HepG2 (cell line): ENCODE data around the gene TRANK1. TPM values are rescaled to one million over a fixed set of nuclear protein-coding genes. Genes with fewer than 3 reads are reported as not detected.

ENCODE experiments used
- ATAC-seq: fragments of 200-7000 bp; cut with Tn5 transposase; 3 replicates; pipeline ENCODE4 v1.9.1; 2020; ENCODE audit warnings: mild to moderate bottlenecking, moderate library complexity
- BruUV-seq: library from RNA; stranded (reverse); fragments of 400-500 nt; replicated peaks from 2 replicates; lab custom pipeline; 2021; lab: Mats Ljungman, UMichigan
- CTCF ChIA-PET: fragments of 300-600 bp; formaldehyde crosslinking; extraction: SDS; loops from one replicate; lab custom pipeline; 2021; ENCODE audit warnings: low total read pairs, inconsistent platforms, low intra/inter-chr PET ratio; lab: Yijun Ruan, JAX
- POLR2A ChIA-PET: fragments of 350-600 bp; sonication (Branson Sonifier 250); formaldehyde crosslinking; loops from one replicate; lab custom pipeline; 2020; ENCODE audit warnings: antibody characterized with exemption, inconsistent platforms; lab: Yijun Ruan, JAX
- DNase-seq: peaks from one replicate; pipeline ENCODE4 v3.0.0-alpha.2; 2015; ENCODE audit warnings: low spot score
- FAIRE-seq: peaks from 3 replicates; lab custom pipeline; 2011; peaks lifted over from hg19 to GRCh38; lab: Jason Lieb, UNC
- H2AFZ ChIP-seq: one replicate; pipeline ENCODE4 v1.6.1; 2011; ENCODE audit warnings: low read length, inconsistent platforms
- H3K27ac ChIP-seq: fragments of 300-600 bp; 3 replicates; pipeline ENCODE4 v1.8.0; 2011; ENCODE audit warnings: mixed run types, mild to moderate bottlenecking, mixed read lengths, low read length, inconsistent platforms; ENCODE audit not compliant: insufficient read depth; ENCODE audit errors: extremely low read length
- H3K27me3 ChIP-seq, 2 experiments: fragments of 200-600 bp in 1 of 2; 2 replicates in 1 of 2; 3 replicates in 1 of 2; pipeline versions ENCODE4 v1.6.0 to v1.8.0; 2011; ENCODE audit warnings: low read length in 2 of 2, mild to moderate bottlenecking in 2 of 2, moderate library complexity in 2 of 2, inconsistent platforms in 1 of 2; ENCODE audit not compliant: insufficient read depth in 2 of 2, control insufficient read depth in 1 of 2
- H3K36me3 ChIP-seq, 2 experiments: fragments of 200-600 bp in 1 of 2; replicated peaks in 1 of 2; 2 replicates in 1 of 2; 3 replicates in 1 of 2; pipeline versions ENCODE4 v1.5.1 to v1.8.0; 2011; ENCODE audit warnings: low read length in 2 of 2, inconsistent platforms in 1 of 2; ENCODE audit not compliant: insufficient read depth in 2 of 2, control insufficient read depth in 1 of 2
- H3K4me1 ChIP-seq: 2 replicates; pipeline ENCODE4 v1.5.1; 2012; ENCODE audit warnings: low read length, inconsistent platforms; ENCODE audit not compliant: insufficient read depth
- H3K4me2 ChIP-seq: 2 replicates; pipeline ENCODE4 v1.6.0; 2011; ENCODE audit warnings: low read depth, low read length, inconsistent platforms
- H3K4me3 ChIP-seq, 3 experiments: fragments of 200-600 bp in 1 of 3; sonication (generic), shearing (Covaris generic) in 1 of 3; replicated peaks in 1 of 3; 2 replicates each; pipeline ENCODE4 v1.5.1; 2011 to 2016; ENCODE audit warnings: low read length in 3 of 3, inconsistent platforms in 2 of 3, low read depth in 2 of 3, mild to moderate bottlenecking in 2 of 3, control low read depth in 1 of 3, mixed read lengths in 1 of 3; ENCODE audit not compliant: insufficient read depth in 1 of 3
- H3K79me2 ChIP-seq: one replicate; pipeline ENCODE4 v1.6.1; 2011; ENCODE audit warnings: low read length, inconsistent platforms; ENCODE audit not compliant: insufficient read depth
- H3K9ac ChIP-seq: 2 replicates; pipeline ENCODE4 v1.6.0; 2011; ENCODE audit warnings: mild to moderate bottlenecking, low read depth, low read length, inconsistent platforms; ENCODE audit not compliant: insufficient read depth
- H3K9me3 ChIP-seq: 2 replicates; pipeline ENCODE4 v1.5.1; 2012; ENCODE audit warnings: mild to moderate bottlenecking, low read length
- H4K20me1 ChIP-seq: 2 replicates; pipeline ENCODE4 v1.6.0; 2011; ENCODE audit warnings: inconsistent platforms, mild to moderate bottlenecking, low read length, moderate library complexity; ENCODE audit not compliant: insufficient read depth
- ARNT2 ChIP-seq: sonication (generic); formaldehyde crosslinking; IDR thresholded peaks from 2 replicates; pipeline ENCODE4 v1.8.0; 2022; ENCODE audit warnings: mild to moderate bottlenecking, low read depth, missing genetic modification reagents, moderate library complexity
- DZIP1 ChIP-seq: sonication (generic); formaldehyde crosslinking; IDR thresholded peaks from 2 replicates; pipeline ENCODE4 v1.5.0; 2020; ENCODE audit warnings: mild to moderate bottlenecking, missing genetic modification reagents
- HDAC1 ChIP-seq: sonication (generic); formaldehyde crosslinking; IDR thresholded peaks from 2 replicates; pipeline ENCODE4 v1.5.1; 2020; ENCODE audit warnings: mild to moderate bottlenecking, missing genetic modification reagents
- IKZF5 ChIP-seq: IDR thresholded peaks from 2 replicates; pipeline ENCODE4 v1.6.1; 2018; ENCODE audit warnings: missing genetic modification reagents, mild to moderate bottlenecking, missing compliant biosample characterization
- KDM5B ChIP-seq: sonication (generic); formaldehyde crosslinking; IDR thresholded peaks from 2 replicates; pipeline ENCODE4 v1.4.0; 2020; ENCODE audit warnings: missing genetic modification reagents, mild to moderate bottlenecking, borderline replicate concordance
- SNAI1 ChIP-seq: sonication (generic); formaldehyde crosslinking; IDR thresholded peaks from 2 replicates; pipeline ENCODE4 v1.5.0; 2020; ENCODE audit warnings: mild to moderate bottlenecking, missing genetic modification reagents, borderline replicate concordance
- TFDP1 ChIP-seq: IDR thresholded peaks from 2 replicates; pipeline ENCODE4 v1.6.1; 2016; ENCODE audit warnings: missing compliant biosample characterization, missing genetic modification reagents, borderline replicate concordance
- TGIF2 ChIP-seq: IDR thresholded peaks from 2 replicates; pipeline ENCODE4 v1.6.1; 2016; ENCODE audit warnings: control low read depth, missing compliant biosample characterization
- ZNF121 ChIP-seq: sonication (generic); formaldehyde crosslinking; IDR thresholded peaks from 2 replicates; pipeline ENCODE4 v1.5.0; 2020; ENCODE audit warnings: mild to moderate bottlenecking, missing genetic modification reagents
- ZNF225 ChIP-seq: sonication (generic); formaldehyde crosslinking; IDR thresholded peaks from 2 replicates; pipeline ENCODE4 v1.4.0; 2020; ENCODE audit warnings: mild to moderate bottlenecking, missing genetic modification reagents
- ZNF30 ChIP-seq: sonication (generic); formaldehyde crosslinking; IDR thresholded peaks from 2 replicates; pipeline ENCODE4 v1.5.0; 2020; ENCODE audit warnings: mild to moderate bottlenecking, missing genetic modification reagents
- ZNF44 ChIP-seq: sonication (generic); formaldehyde crosslinking; IDR thresholded peaks from 2 replicates; pipeline ENCODE4 v1.5.1; 2020; ENCODE audit warnings: mild to moderate bottlenecking, missing genetic modification reagents
- ZNF446 ChIP-seq: sonication (generic); formaldehyde crosslinking; IDR thresholded peaks from 2 replicates; pipeline ENCODE4 v1.5.0; 2020; ENCODE audit warnings: mild to moderate bottlenecking, missing genetic modification reagents
- ZNF556 ChIP-seq: sonication (generic); formaldehyde crosslinking; IDR thresholded peaks from 2 replicates; pipeline ENCODE4 v1.4.0; 2020; ENCODE audit warnings: mild to moderate bottlenecking, missing genetic modification reagents, borderline replicate concordance
- ZNF557 ChIP-seq: sonication (generic); formaldehyde crosslinking; IDR thresholded peaks from 2 replicates; pipeline ENCODE4 v1.4.0; 2020; ENCODE audit warnings: missing genetic modification reagents
- ZNF619 ChIP-seq: sonication (generic); formaldehyde crosslinking; IDR thresholded peaks from 2 replicates; pipeline ENCODE4 v1.4.0; 2020; ENCODE audit warnings: mild to moderate bottlenecking, missing genetic modification reagents
- ZNF629 ChIP-seq: sonication (generic); formaldehyde crosslinking; conservative IDR thresholded peaks from 2 replicates; pipeline ENCODE4 v1.5.0; 2020; ENCODE audit warnings: missing genetic modification reagents
- ZNF737 ChIP-seq: sonication (generic); formaldehyde crosslinking; IDR thresholded peaks from 2 replicates; pipeline ENCODE4 v1.5.0; 2020; ENCODE audit warnings: missing genetic modification reagents, mild to moderate bottlenecking, borderline replicate concordance
- in situ Hi-C: cut with HindIII; loops from 2 replicates; pipeline ENCODE4 v1.10.0; 2017; ENCODE audit warnings: low pct_unique_long_range_greater_than_20kb; ENCODE audit not compliant: extremely low pct_ligation_motif_present
- intact Hi-C: fragments of 100-400 bp; cut with micrococcal nuclease; formaldehyde crosslinking; loops from one replicate; pipeline ENCODE4 v1.10.0; 2022; ENCODE audit not compliant: unreplicated experiment
- polyA plus RNA-seq, 8 experiments: library from polyadenylated mRNA; depleted of rRNA in 3 of 8; stranded (reverse) in 7 of 8; unstranded in 1 of 8; fragments of >200 nt; fragmentation: Illumina TruSeq in 4 of 8; extraction: Trizol in 4 of 8; gene quantifications; 2 replicates each; pipeline versions ENCODE4 v1.2.1 to v1.2.3, GENCODE V29; 2011 to 2016; ENCODE audit warnings: low read depth in 4 of 8, missing spikeins in 1 of 8, mixed read lengths in 1 of 8; ENCODE audit not compliant: insufficient read depth in 1 of 8
- total RNA-seq, 5 experiments: library from RNA; depleted of rRNA; stranded (reverse); fragments of >200 nt; fragmentation: Illumina TruSeq; extraction: Trizol; gene quantifications; 2 replicates each; pipeline ENCODE4 v1.2.3, GENCODE V29; 2016; ENCODE audit warnings: low read depth in 1 of 5

Gene TRANK1
- total and polyA plus RNA-seq, 2 of the 13 experiments (the other 11 are each of a cell fraction or from before 2014, with no cell fraction given), result 0.13 to 0.32 TPM

GRCh38 chr3:36956155-36956554, 11.3 kb upstream of the TRANK1 start (continued):
- TF ChIP-seq ARNT2 (CRISPR knock-in tag), result no peak
- TF ChIP-seq ZNF225 (CRISPR knock-in tag), result no peak

- DNase-seq, result no peak
- H3K27me3 ChIP-seq, result no peaks in the 10 kb centered on the region; a peak in 1 of 5 replicates
- in situ Hi-C loops, result loop anchor here (5.0 to 25.0 kb wide), 2 partner anchors 52 to 217 kb away; no protein-coding TSS in a partner anchor
- no peak overlapping the region for H3K27ac ChIP-seq
- intact Hi-C loops, result no loop called here
- no TSS peak for BruUV-seq
- no peaks in the 10 kb centered on the region for H3K9me3 ChIP-seq
- H3K79me2 ChIP-seq, result no peaks in the 10 kb centered on the region
- H3K36me3 ChIP-seq, result no peaks in the 10 kb centered on the region
- ATAC-seq, result no peak
- no peak for FAIRE-seq
- no peak overlapping the region for H3K4me2 ChIP-seq
- ChIA-PET POLR2A (no interaction called here), CTCF (no interaction called here)
- H3K9ac ChIP-seq, result no peak overlapping the region
- no peak for TF ChIP-seq HDAC1
- no peak for TF ChIP-seq ZNF44 (CRISPR knock-in tag)
- TF ChIP-seq ZNF446 (CRISPR knock-in tag), result no peak
- TF ChIP-seq TFDP1 (CRISPR knock-in tag), result no peak
- TF ChIP-seq SNAI1 (CRISPR knock-in tag), result no peak
- no peak for TF ChIP-seq KDM5B
- TF ChIP-seq ZNF556 (CRISPR knock-in tag), result no peak
- TF ChIP-seq IKZF5 (CRISPR knock-in tag), result no peak
- TF ChIP-seq ZNF121, result no peak
- TF ChIP-seq TGIF2 (CRISPR knock-in tag), result no peak
- TF ChIP-seq ZNF629 (CRISPR knock-in tag), result no peak
- TF ChIP-seq DZIP1, result no peak
- no peak for TF ChIP-seq ZNF30
- no peak for TF ChIP-seq ZNF737 (CRISPR knock-in tag)
- no peak for TF ChIP-seq ZNF557 (CRISPR knock-in tag)
- TF ChIP-seq ZNF619 (CRISPR knock-in tag), result no peak
- no peak overlapping the region for H3K4me3 ChIP-seq
- no peaks in the 10 kb centered on the region for H4K20me1 ChIP-seq
- no peak overlapping the region for H2AFZ ChIP-seq
- peaks cover 10% of the 10 kb centered on the region; the same call in 1 of the 2 replicates for H3K4me1 ChIP-seq
Measured at GRCh38 chr3:36954452-36955134, 9.7 kb upstream of the TRANK1 start.
